GM19025 (cell line): Measurements from ENCODE around the gene LSM4.

Experiments
- ATAC-seq: cut with Tn5 transposase; IDR thresholded peaks from one replicate; pipeline ENCODE4 v1.9.1; 2021; ENCODE audit warnings: mild to moderate bottlenecking, low read depth, moderate library complexity; ENCODE audit not compliant: unreplicated experiment

LSM4 gene

GRCh38 chr19:18280247-18281081 lies 42.4 kb downstream of the LSM4 start:
- peak; percentile 11 for ATAC-seq

GRCh38 chr19:18279516-18280246 lies 43.2 kb downstream of the LSM4 start:
- ATAC-seq, result no peak

- no peak for ATAC-seq
Observed at GRCh38 chr19:18279266-18279515, 43.7 kb downstream of the LSM4 start.

GRCh38 chr19:18278521-18279265 lies 44.2 kb downstream of the LSM4 start:
- ATAC-seq, result no peak

GRCh38 chr19:18274781-18275356 lies 48.0 kb downstream of the LSM4 start:
- no peak for ATAC-seq

GRCh38 chr19:18274219-18274780 lies 48.6 kb downstream of the LSM4 start, which contains the start of gene IQCN:
TSS of gene IQCN (minus strand) at chr19:18274452. CDS start at chr19:18269478, 4,974 bp downstream.
- ATAC-seq, result no peak

GRCh38 chr19:18273561-18274218 lies 49.2 kb downstream of the LSM4 start:
- no peak for ATAC-seq

GRCh38 chr19:18271433-18271841 lies 51.4 kb downstream of the LSM4 start:
- no peak for ATAC-seq

- ATAC-seq, result no peak
Observed at GRCh38 chr19:18270326-18270725, 52.5 kb downstream of the LSM4 start.

GRCh38 chr19:18269070-18269723 lies 53.7 kb downstream of the LSM4 start:
- ATAC-seq, result no peak

GRCh38 chr19:18266771-18267686 lies 55.8 kb downstream of the LSM4 start:
- no peak for ATAC-seq

GRCh38 chr19:18265582-18265981 lies 57.3 kb downstream of the LSM4 start:
- ATAC-seq, result no peak

- no peak for ATAC-seq
Observed at GRCh38 chr19:18264971-18265540, 57.8 kb downstream of the LSM4 start.

- no peak for ATAC-seq
Observed at GRCh38 chr19:18264137-18264854, 58.6 kb downstream of the LSM4 start.

GRCh38 chr19:18263324-18264136 lies 59.3 kb downstream of the LSM4 start:
- ATAC-seq, result no peak

GRCh38 chr19:18262917-18263316 lies 60.0 kb downstream of the LSM4 start:
- ATAC-seq, result no peak

- ATAC-seq, result no peak
Observed at GRCh38 chr19:18262144-18262543, 60.7 kb downstream of the LSM4 start.
